WTC11 (cell line): ENCODE results near the gene TMEM243. TPM values are rescaled to one million over a fixed set of nuclear protein-coding genes. Genes with fewer than 3 reads are reported as not detected.
A peak's percentile ranks its signal among the peaks of the same experiment; 100 is the strongest.

Experiments
- CBFB ChIP-seq: sonication (generic); formaldehyde crosslinking; IDR thresholded peaks from 2 replicates; pipeline ENCODE4 v1.8.1; 2022; ENCODE audit warnings: mild to moderate bottlenecking, low read depth, missing genetic modification reagents
- CREB1 ChIP-seq: sonication (generic); formaldehyde crosslinking; IDR thresholded peaks from 2 replicates; pipeline ENCODE4 v1.8.0; 2023; ENCODE audit warnings: mild to moderate bottlenecking, missing genetic modification reagents
- ELF4 ChIP-seq: sonication (generic); formaldehyde crosslinking; IDR thresholded peaks from 2 replicates; pipeline ENCODE4 v1.8.1; 2022; ENCODE audit warnings: low read depth, mild to moderate bottlenecking, moderate library complexity, missing genetic modification reagents
- FOXK1 ChIP-seq: sonication (generic); formaldehyde crosslinking; IDR thresholded peaks from 2 replicates; pipeline ENCODE4 v1.8.0; 2022; ENCODE audit warnings: mild to moderate bottlenecking, moderate library complexity, missing genetic modification reagents
- IRF2 ChIP-seq: sonication (generic); formaldehyde crosslinking; IDR thresholded peaks from 2 replicates; pipeline ENCODE4 v1.8.0; 2022; ENCODE audit warnings: low read depth, missing genetic modification reagents, borderline replicate concordance
- MAX ChIP-seq: sonication (generic); formaldehyde crosslinking; IDR thresholded peaks from 2 replicates; pipeline ENCODE4 v1.8.0; 2022; ENCODE audit warnings: mild to moderate bottlenecking, missing genetic modification reagents
- MLX ChIP-seq: sonication (generic); formaldehyde crosslinking; IDR thresholded peaks from 2 replicates; pipeline ENCODE4 v1.8.1; 2023; ENCODE audit warnings: mild to moderate bottlenecking, missing genetic modification reagents, moderate library complexity
- NFE2L1 ChIP-seq: sonication (generic); formaldehyde crosslinking; IDR thresholded peaks from 2 replicates; pipeline ENCODE4 v1.8.1; 2023; ENCODE audit warnings: missing genetic modification reagents
- RORB ChIP-seq: fragments of 250-450 bp; sonication (Bioruptor Pico); IDR thresholded peaks from 2 replicates; pipeline ENCODE4 v1.9.0; 2021; ENCODE audit warnings: mild to moderate bottlenecking
- SOX15 ChIP-seq: fragments of 250-450 bp; sonication (Bioruptor Pico); IDR thresholded peaks from 2 replicates; pipeline ENCODE4 v1.9.0; 2021; ENCODE audit warnings: mild to moderate bottlenecking
- STAT6 ChIP-seq: sonication (generic); formaldehyde crosslinking; conservative IDR thresholded peaks from 2 replicates; pipeline ENCODE4 v1.8.1; 2023; ENCODE audit warnings: mild to moderate bottlenecking, low read depth, missing genetic modification reagents, moderate library complexity
- ZNF281 ChIP-seq: sonication (generic); formaldehyde crosslinking; IDR thresholded peaks from 2 replicates; pipeline ENCODE4 v1.8.0; 2023; ENCODE audit warnings: mild to moderate bottlenecking, missing genetic modification reagents
- ZNF416 ChIP-seq: fragments of 250-450 bp; sonication (Bioruptor Pico); IDR thresholded peaks from 2 replicates; pipeline ENCODE4 v1.9.0; 2021; ENCODE audit warnings: mild to moderate bottlenecking, inconsistent platforms
- ZNF425 ChIP-seq: fragments of 250-450 bp; sonication (Bioruptor Pico); conservative IDR thresholded peaks from 2 replicates; pipeline ENCODE4 v1.9.0; 2021; ENCODE audit warnings: mild to moderate bottlenecking
- ZNF671 ChIP-seq: fragments of 250-450 bp; sonication (Bioruptor Pico); IDR thresholded peaks from 2 replicates; pipeline ENCODE4 v1.8.0; 2021; ENCODE audit warnings: mild to moderate bottlenecking
- ZSCAN18 ChIP-seq: fragments of 250-450 bp; sonication (Bioruptor Pico); IDR thresholded peaks from 2 replicates; pipeline ENCODE4 v2.1.2; 2022; ENCODE audit warnings: mild to moderate bottlenecking, moderate library complexity
- total RNA-seq: library from RNA; stranded (reverse); gene quantifications from 3 replicates; pipeline ENCODE4 v1.2.3, GENCODE V29; 2021

TMEM243 gene
- total RNA-seq, 1 experiment from 2014 or later = 29.0 TPM

- no peak for TF ChIP-seq ZSCAN18
- TF ChIP-seq NFE2L1 = peak; percentile 49; the same call in 1 of the 2 replicates
- TF ChIP-seq SOX15 (CRISPR knock-in tag) = no peak
- no peak for TF ChIP-seq MLX
- TF ChIP-seq RORB (CRISPR knock-in tag) = no peak
- no peak for TF ChIP-seq CBFB (CRISPR knock-in tag)
- TF ChIP-seq ELF4 (CRISPR knock-in tag) = no peak
- no peak for TF ChIP-seq ZNF281 (CRISPR knock-in tag)
- TF ChIP-seq CREB1 (CRISPR knock-in tag) = no peak
- TF ChIP-seq FOXK1 = no peak
- TF ChIP-seq IRF2 (CRISPR knock-in tag) = no peak
- peak; percentile 83 for TF ChIP-seq MAX (CRISPR knock-in tag)
- TF ChIP-seq ZNF416 = no peak
- no peak for TF ChIP-seq STAT6 (CRISPR knock-in tag)
- no peak for TF ChIP-seq ZNF425 (CRISPR knock-in tag)
- no peak for TF ChIP-seq ZNF671
Measured at GRCh38 chr7:87220026-87220733, 648 bp upstream of the TMEM243 start (continued).
